HCT116 (cell line): ENCODE data around the gene SLC7A5.

Experiments used
- ATF3 ChIP-seq: IDR thresholded peaks from 2 replicates; pipeline ENCODE4 v1.6.1; 2012
- CTCF ChIP-seq, 3 experiments: fragments of 200-600 bp in 1 of 3; sonication (generic) in 1 of 3; IDR thresholded peaks in 2 of 3; conservative IDR thresholded peaks in 1 of 3; 2 replicates each; pipeline ENCODE4 v1.5.1; 2012 to 2017; ENCODE audit warnings: low read depth in 2 of 3, low read length in 2 of 3, antibody characterized with exemption in 1 of 3, borderline replicate concordance in 1 of 3, control low read depth in 1 of 3, mild to moderate bottlenecking in 1 of 3, mixed read lengths in 1 of 3, mixed run types in 1 of 3, moderate library complexity in 1 of 3; ENCODE audit not compliant: insufficient read depth in 1 of 3
- FOSL1 ChIP-seq: IDR thresholded peaks from 2 replicates; pipeline ENCODE4 v1.6.1; 2012; ENCODE audit warnings: low read depth
- POLR2A ChIP-seq: IDR thresholded peaks from 2 replicates; pipeline ENCODE4 v1.7.0; 2011; ENCODE audit warnings: borderline replicate concordance; ENCODE audit not compliant: insufficient read depth, insufficient read length; ENCODE audit errors: extremely low read depth
- REST ChIP-seq: IDR thresholded peaks from 2 replicates; pipeline ENCODE4 v1.6.1; 2012; ENCODE audit warnings: low read depth
- SP1 ChIP-seq: IDR thresholded peaks from 2 replicates; pipeline ENCODE4 v1.6.1; 2012; ENCODE audit warnings: low read depth
- ZNF274 ChIP-seq: fragments of 200-500 bp; sonication (Bioruptor generic); IDR thresholded peaks from 2 replicates; pipeline ENCODE4 v1.6.1; 2014; ENCODE audit warnings: mild to moderate bottlenecking, low read depth, low read length, inconsistent platforms

- TF ChIP-seq SP1: no peak
- no peak for TF ChIP-seq CTCF (IDR thresholded peaks at IDR 0.05 in 2 of 3, conservative IDR thresholded peaks at IDR 0.05 in 1 of 3; ENCODE audit: borderline replicate concordance in 1 of 3, insufficient read depth in 1 of 3, low read depth in 2 of 3, low read length in 2 of 3)
- no peak for TF ChIP-seq ZNF274
- TF ChIP-seq ATF3: no peak
- no peak for TF ChIP-seq REST
- no peak; the same call in none of the 2 replicates for TF ChIP-seq FOSL1
- TF ChIP-seq POLR2A: no peak
Measured at GRCh38 chr16:87874639-87875427, 5.5 kb upstream of the SLC7A5 start.
